ENCODE measurements around the gene PPFIA2.
A peak's percentile ranks its signal among the peaks of the same experiment; 100 is the strongest.
"Not testable (repeated sequence)": the region's sequence is repeated elsewhere in the genome, so short reads cannot be mapped to it uniquely, and the experiment has no call there.

The PPFIA2 gene

DNA sequence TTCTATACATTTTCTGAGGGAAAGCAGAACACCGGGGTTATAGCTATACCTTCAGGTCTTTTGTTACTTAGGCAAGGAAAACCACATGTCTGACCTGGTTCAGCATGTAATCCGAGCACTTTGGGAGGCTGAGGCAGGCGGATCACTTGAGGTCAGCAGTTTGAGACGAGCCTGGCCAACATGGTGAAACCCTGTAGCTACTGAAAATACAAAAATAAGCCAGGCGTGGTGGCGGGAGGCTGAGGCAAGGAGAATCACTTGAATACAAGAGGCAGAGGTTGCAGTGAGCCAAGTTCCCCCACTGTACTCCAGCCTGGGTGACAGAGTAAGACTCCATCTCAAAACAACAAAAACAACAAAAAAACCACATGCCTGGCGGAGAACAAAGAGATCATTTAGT, 503.7 kb downstream of the PPFIA2 start:
- DNase-seq = no peak

DNA sequence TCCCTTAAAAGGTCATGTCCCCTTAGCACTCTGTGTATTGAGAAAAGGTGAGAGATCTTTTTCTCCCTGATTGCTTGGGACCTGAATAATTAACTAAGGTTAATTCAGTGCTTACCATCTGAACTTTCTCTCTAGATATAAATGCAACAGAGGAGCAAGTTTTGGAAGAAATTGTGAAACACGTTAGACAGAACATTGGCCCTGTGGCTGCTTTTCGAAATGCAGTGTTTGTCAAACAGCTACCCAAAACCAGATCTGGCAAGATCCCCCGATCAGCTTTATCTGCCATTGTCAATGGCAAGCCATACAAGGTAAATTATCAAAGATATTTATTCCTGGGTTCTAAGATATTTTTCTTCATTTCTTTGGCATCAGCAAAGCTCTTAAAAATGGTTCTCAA, 505.8 kb downstream of the PPFIA2 start:
- no peak for DNase-seq

DNA sequence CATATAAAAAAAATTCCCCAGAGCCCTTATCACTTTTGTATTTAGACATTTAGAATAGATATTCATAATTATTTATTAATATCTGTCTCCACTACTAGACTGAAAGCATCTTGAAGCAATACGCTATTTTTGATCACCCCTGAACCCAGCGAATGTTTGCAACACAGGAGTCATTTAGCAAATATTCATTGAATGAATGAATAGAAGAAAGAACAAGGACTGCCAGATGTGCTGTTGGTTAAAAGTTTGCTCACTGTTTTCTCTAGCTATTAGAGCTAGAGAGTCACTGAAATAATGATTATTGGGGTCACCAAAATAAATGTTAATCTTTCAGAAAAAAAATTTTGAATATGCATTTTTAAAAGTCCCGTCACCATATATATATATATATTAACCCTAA, 506.9 kb downstream of the PPFIA2 start:
- DNase-seq = no peak

DNA sequence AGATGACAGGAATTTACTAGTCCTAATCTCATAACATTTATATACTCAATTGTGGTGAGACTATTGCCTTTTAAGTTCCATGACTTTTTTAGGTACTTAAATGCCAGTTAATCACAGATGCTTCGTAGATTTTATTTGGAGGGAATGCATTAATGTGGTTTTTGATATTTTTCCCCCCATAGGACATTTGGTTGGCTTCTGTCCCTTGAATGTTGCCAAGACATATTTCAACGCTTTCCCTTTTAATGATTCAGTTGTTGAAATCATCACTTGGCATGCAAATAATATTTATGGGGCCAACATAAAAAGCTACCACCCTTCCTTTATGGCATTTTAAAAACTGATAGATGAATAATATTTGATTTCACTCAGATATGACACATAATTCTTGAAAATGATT, 509.2 kb downstream of the PPFIA2 start:
- no peak for DNase-seq

DNA sequence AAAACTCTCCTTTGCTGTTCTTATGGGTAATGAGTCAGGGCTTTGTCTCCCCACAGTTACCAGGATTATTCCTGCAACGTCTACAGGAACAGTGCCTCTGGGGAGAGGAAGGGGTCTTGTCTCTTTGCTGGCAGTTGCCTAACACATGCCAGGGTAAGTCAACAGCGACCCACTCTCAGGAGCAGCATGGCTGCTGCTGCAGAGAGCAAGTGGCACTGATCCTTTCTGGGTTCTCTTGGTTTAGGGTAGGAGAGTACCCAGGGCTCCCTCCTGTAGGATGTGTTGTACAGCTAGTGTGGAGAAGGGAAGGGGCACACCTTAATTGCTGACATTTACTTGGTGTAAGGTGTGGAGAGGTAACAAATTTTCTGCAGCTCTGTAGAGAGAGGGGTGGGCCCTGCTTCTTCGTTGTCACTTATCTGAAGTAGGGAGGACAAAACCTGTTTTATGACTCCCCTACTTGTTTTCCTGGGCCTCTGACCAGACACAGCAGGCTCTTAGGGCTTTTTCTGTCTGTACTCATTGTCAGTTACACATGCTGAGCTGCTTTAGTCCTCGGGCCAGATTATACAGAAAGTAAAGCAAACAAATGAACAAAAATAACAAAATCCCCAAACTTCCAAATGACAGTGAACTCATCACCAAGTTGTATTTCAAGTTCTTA, 513.1 kb downstream of the PPFIA2 start:
- DNase-seq = peak; percentile 85

DNA sequence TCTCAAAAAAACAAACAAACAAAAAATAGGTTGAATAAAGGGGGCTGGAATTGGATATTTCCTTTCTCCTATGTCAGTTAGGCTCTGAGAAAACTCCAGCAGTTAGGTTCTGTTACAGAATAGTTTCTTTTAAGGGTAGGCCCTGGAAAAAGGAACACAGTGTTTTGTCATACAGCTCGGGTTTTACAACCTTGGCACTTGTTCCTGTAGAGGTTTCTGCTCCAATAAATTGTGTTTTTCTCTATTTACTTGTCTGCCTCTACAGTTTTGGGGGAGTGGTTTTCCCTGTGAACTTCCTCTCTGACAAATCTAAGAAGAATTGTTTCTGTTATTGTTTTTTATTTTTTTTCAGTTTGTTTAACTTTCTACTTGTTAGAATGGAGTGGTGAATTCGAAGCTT, 513.7 kb downstream of the PPFIA2 start:
- peak; percentile 71 for DNase-seq

DNA sequence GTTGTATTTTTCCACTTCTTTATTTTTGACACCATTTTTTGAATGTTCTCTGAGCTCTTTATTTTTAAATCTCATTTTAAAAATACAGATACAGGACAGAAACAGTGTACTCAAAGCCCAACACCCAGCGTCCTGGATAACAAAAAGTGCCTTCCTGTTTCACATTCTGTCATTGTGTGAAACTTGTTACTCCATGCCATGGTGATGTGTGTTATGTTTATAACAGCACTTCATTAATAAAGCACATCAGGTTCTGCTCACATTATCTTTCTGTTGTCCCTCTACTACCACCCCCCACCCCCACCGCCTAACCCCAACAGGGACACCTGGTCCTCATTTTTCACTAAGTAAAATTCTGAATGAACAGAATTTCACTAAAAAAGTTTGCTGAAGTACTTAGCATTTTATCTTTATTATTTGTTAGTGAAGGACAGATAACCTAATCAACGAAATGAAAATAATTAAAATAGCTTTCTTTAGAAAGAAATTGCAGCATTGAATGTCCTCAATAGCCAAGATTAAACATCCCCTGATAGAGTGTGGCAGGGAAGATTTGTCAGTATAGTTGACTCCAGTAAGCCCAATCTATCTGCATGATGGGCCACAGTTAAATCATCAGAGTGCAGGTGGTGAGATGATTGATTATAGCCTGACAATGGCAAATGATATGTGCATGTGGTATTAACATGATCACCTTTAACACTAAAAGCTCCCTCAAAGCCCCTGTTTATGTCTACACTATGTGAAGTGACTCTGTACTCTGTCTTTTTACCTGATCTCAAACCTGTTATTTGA, 527.4 kb downstream of the PPFIA2 start:
- peak; percentile 46 for DNase-seq

DNA sequence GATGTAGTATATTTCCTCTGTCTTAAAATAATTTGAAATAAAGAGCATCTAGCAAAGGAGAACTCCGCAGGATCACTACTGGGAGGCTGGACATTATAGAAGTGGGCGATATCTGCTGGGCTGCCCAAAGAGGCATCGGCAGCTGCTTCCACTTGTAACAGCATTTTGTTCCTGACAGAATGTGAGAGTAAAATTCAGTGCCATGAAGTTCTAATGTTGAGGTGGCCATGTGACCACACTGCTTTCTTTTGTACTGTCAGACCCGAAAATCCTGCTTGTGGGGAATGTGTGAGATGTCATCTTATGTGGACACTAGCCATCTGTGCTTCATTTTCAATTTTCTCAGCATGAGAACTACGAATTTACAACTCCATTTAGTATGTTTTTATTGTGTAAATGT, 529.4 kb downstream of the PPFIA2 start:
- peak; percentile 62 for DNase-seq

DNA sequence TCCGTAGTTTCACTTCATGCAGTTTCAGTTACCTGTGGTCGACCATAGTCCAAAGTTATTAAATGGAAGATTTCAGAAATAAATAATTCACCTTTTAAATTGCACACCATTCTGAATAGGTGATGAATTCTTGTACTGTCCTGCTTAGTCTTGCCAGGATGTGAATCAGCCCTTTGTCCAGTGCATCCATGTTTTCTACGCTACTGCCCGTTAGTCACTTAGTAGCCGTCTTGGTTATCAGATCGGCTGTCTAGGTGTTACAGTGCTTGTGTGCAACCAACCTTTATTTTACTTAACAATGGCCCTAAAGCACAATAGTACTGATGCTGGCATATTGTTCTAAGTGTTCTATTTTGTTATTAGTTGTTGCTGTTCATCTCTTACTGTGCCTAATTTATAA, 534.5 kb downstream of the PPFIA2 start:
- no peak for DNase-seq

DNA sequence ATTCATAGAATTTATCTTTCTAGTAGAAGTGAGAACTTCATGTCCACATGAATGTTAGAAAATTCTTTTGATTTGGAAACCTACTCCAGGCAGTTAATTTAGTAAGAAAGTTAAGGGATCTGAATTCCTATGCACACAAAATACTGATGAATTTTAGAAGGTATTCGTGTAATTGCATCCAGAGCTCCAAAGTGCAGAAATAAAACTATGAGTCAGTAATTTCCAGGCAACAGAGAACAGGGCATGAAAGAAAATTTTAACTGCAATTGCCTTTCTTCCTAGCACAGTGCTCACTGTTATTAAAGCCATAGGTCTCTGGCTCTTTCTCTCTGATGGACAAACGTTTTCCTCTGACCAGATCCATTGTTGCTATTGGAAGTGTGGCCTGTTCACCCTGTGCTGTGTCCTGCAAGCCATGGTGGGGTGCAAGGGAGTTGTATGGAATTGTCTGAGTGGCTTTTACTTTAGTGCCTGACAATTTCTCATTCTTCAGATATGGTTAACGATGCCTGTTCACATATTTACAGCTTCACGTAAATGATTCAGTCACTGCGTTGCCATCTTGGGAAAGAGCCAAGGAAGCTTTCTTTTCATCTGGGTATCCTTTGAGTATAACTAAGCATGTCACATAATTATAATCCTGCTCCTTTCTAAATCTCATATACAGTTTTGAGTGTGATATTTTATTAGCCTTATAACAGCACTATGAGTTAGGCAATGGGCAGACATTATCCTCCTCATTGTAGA, 536.1 kb downstream of the PPFIA2 start:
- DNase-seq = no peak

DNA sequence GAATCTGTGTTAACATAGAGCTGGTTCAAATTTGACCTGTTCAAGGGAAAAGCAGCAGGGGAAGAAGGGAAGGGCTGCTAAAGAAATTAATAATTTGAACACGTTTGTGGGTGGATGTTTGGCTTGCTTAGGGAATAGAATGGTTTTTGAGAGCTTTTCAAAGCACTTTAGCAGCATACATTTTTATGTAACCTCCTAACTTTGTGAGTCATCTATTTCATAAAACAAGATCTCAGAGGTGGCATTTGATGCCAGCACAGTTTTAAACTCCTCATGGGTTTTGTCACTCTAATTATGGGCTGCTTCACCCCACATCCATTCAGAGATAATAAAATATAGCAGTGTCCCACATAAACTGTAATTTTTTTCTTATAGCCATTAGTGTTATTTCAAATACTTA, 537.5 kb downstream of the PPFIA2 start:
- DNase-seq = no peak

DNA sequence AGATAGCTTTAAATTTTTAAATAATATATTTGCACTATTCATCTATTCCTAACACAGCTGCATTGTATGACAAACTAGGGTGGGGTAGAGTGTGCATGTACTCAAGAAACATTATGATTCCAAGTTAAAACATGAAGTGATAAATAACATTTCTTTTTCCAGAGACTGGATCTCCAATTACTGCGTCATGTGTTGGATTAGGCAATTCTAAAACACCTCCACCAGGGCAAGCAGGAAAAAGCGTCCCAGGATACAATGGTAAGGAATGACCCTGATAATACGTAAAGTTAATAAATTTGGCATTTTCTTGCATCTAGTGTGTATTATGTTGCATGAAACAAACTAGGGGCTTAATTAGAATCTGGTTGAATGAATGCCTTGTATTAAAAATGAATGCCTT, 542.4 kb downstream of the PPFIA2 start:
- no peak for DNase-seq

DNA sequence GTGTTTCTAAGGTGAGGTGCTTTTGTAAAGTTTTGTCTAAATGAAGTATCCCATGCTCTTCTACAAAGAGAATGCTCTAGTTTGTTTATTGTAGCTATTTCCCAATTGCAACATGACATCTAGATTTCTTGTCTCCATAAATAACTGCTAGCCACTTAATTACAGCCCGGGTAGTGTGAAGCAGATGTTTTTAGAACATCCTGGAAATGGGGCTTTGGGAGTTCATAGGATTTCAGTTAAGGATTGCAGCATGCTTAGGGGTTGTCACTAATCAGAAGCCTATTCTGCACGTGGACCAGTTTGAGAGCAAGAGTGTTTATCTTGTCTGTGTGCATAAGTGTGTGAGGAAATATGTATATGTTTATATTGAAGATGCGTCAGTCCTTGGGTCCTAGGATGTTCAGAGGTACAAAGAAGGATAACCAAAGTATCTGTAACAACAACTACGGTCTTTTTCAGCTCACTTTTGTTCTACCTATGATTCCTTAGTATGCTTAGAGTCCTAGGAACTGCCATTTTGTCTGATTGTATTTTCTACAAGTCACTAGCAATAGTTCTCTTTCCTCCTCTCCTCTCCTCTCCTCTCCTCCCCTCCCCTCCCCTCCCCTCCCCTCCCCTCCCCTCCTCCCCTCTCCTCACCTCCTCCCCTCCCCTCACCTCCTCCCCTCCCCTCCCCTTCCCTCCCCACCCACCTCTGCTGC, 546.0 kb downstream of the PPFIA2 start:
- peak; percentile 33 for DNase-seq

DNA sequence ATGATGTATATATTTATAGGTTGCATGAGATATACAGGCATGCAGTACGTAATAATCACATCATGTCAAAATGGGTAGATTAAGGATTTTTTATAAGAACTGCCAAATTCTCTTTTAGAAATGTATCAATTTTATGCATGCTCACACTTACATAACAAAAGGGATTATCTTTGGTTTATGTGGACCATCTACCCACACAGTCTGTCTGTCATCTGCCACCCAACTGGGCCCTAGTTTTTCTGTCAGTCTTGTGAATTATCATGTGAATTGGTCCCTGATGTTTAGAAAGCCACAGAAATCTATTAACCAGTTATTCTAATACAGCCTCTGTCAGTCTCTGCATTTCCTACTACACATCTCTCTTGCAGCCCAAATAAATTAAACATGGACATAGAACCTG, 547.8 kb downstream of the PPFIA2 start:
- DNase-seq = no peak

DNA sequence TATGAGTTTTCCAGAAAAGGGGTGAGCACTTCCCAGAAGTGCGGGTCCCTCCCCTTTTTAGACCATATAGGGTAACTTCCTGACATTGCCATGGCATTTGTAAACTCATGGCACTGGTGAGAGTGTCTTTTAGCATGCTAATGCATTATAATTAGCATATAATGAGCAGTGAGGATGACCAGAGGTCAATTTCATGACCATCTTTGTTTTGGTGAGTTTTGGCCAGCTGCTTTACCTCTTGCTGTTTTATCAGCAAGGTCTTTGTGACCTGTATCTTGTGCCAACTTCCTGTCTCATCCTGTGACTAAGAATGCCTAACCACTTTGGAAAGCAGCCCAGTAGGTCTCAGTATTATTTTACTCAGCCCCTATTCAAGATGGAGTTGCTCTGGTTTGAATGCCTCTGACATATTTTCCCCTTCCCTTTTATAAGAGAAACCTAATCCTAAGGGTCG, 549.4 kb downstream of the PPFIA2 start:
- DNase-seq = not testable (repeated sequence)

DNA sequence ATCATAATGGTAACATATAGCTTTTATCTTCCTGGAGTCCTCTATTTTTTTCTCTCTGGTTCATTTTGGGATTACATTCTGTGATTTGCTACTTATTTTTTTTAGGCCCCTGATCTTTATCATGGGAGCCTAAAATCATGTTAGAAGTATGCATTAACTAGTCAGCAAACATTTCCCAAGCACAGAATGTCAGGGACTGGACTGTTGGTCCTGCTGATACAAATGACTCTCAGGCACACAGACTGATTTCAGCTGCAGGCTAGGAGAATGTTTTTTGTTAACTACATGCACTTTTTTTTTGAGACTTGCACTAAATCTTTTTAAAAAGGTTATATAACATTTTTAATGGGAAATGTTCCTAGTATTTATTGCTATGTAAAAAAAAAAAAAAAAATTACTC, 550.1 kb downstream of the PPFIA2 start:
- no peak for DNase-seq

DNA sequence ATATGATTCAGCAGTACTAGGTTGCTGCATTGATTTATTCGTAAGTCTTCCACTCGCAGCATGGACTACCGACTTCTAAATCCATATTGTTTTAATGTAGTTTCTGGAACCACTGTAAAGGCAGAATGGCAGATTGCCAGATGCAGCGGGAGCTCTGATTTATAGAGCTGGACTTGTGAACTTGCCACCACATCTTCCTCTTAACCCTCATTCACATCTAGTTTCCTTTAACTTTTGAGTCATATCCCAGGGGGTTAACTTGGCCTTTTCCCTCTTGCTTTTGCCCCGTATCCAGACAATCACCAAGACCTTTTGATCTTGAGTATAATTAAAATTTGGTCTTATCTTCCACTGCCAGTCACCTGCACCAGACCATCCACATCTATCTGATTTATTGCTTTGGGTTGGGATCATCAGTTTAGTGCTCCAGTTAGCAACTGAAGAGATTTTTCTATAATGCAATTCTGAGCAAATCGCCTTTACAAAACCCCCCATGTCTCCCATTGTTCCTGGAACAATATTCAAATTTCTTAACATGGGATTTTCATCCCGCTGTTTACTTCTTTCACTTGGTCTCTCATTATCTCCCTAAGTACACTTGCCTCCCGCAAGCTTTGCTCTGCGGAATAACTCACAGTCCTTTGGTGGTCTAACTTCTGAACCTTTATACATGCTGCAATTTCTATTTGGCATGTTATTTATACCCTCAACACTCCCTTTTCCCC, 550.8 kb downstream of the PPFIA2 start:
- DNase-seq = peak; percentile 17
